Loucy (cell line): ENCODE measurements around the gene PLCG2.
"Not testable (repeated sequence)": the region's sequence is repeated elsewhere in the genome, so short reads cannot be mapped to it uniquely, and the experiment has no call there.

Experiments
- H2AFZ ChIP-seq: fragments of 200-600 bp; sonication (generic); 2 replicates; pipeline ENCODE4 v1.6.0; 2016; ENCODE audit warnings: antibody characterized with exemption, mild to moderate bottlenecking, low read length, moderate library complexity
- H3F3A ChIP-seq: fragments of 200-600 bp; 2 replicates; pipeline ENCODE4 v1.6.0; 2016; ENCODE audit warnings: antibody characterized with exemption, low read depth, mild to moderate bottlenecking
- H3K27me3 ChIP-seq: fragments of 200-600 bp; sonication (generic); 2 replicates; pipeline ENCODE4 v1.6.1; 2014; ENCODE audit warnings: low read length, mild to moderate bottlenecking; ENCODE audit not compliant: insufficient read depth, poor library complexity, severe bottlenecking
- H3K36me3 ChIP-seq: fragments of 200-600 bp; sonication (generic); 2 replicates; pipeline ENCODE4 v1.6.1; 2016; ENCODE audit warnings: low read length; ENCODE audit not compliant: insufficient read depth
- H3K4me1 ChIP-seq: fragments of 200-600 bp; sonication (generic); 2 replicates; pipeline ENCODE4 v1.5.1; 2014; ENCODE audit warnings: low read length, mild to moderate bottlenecking; ENCODE audit not compliant: insufficient read depth, poor library complexity, severe bottlenecking
- H3K4me2 ChIP-seq: fragments of 200-600 bp; sonication (generic); 2 replicates; pipeline ENCODE4 v1.6.0; 2014; ENCODE audit warnings: antibody characterized with exemption, low read length, low read depth, mild to moderate bottlenecking; ENCODE audit not compliant: poor library complexity, severe bottlenecking
- H3K4me3 ChIP-seq: fragments of 200-600 bp; sonication (generic); 2 replicates; pipeline ENCODE4 v1.5.1; 2014; ENCODE audit warnings: low read length, mild to moderate bottlenecking, mixed read lengths; ENCODE audit not compliant: poor library complexity, severe bottlenecking
- H3K79me2 ChIP-seq: fragments of 200-600 bp; sonication (generic); 2 replicates; pipeline ENCODE4 v1.6.1; 2014; ENCODE audit warnings: low read length; ENCODE audit not compliant: insufficient read depth
- H3K9ac ChIP-seq: fragments of 200-600 bp; sonication (generic); 2 replicates; pipeline ENCODE4 v1.6.0; 2014; ENCODE audit warnings: mild to moderate bottlenecking, low read depth, low read length, moderate library complexity; ENCODE audit not compliant: poor library complexity, severe bottlenecking
- H3K9me2 ChIP-seq: fragments of 200-600 bp; sonication (generic); replicated peaks from 2 replicates; pipeline ENCODE4 v1.6.1; 2016; ENCODE audit warnings: low read depth, low read length, mixed read lengths
- H3K9me3 ChIP-seq: fragments of 200-600 bp; sonication (generic); 2 replicates; pipeline ENCODE4 v1.6.1; 2014; ENCODE audit warnings: mild to moderate bottlenecking, antibody characterized with exemption, low read length, low read depth; ENCODE audit not compliant: insufficient read depth
- H4K20me1 ChIP-seq: fragments of 200-600 bp; sonication (generic); 2 replicates; pipeline ENCODE4 v1.6.0; 2014; ENCODE audit warnings: antibody characterized with exemption, low read length, mild to moderate bottlenecking; ENCODE audit not compliant: insufficient read depth, poor library complexity, severe bottlenecking
- CTCF ChIP-seq: fragments of 200-600 bp; sonication (generic); conservative IDR thresholded peaks from 2 replicates; pipeline ENCODE4 v1.5.1; 2014; ENCODE audit warnings: mild to moderate bottlenecking, antibody characterized with exemption, low read length
- EZH2phosphoT487 ChIP-seq: fragments of 200-600 bp; IDR thresholded peaks from 2 replicates; pipeline ENCODE4 v1.6.1; 2018; ENCODE audit warnings: antibody characterized with exemption, mild to moderate bottlenecking, moderate library complexity, borderline replicate concordance

The PLCG2 gene

GRCh38 chr16:81933361-81933760, 154.3 kb downstream of the PLCG2 start:
- Histone ChIP-seq H4K20me1 (no peaks in the 10 kb centered on the region), H3K4me1 (no peaks in the 10 kb centered on the region), H3K27me3 (no peaks in the 10 kb centered on the region), H3K36me3 (peaks cover 15% of the 10 kb centered on the region; the same call in 1 of the 2 replicates), H3K9me3 (no peaks in the 10 kb centered on the region), H3K79me2 (no peaks in the 10 kb centered on the region), H3F3A (no peaks in the 10 kb centered on the region), H3K9me2 (no peaks in the 10 kb centered on the region), H3K4me2 (no peak overlapping the region), H3K4me3 (no peak overlapping the region), H2AFZ (no peak overlapping the region), H3K9ac (no peak overlapping the region)
- TF ChIP-seq CTCF (no peak), EZH2phosphoT487 (no peak)

GRCh38 chr16:81934711-81935110, 155.6 kb downstream of the PLCG2 start:
- H3K79me2 ChIP-seq, H2AFZ ChIP-seq, H3K9me3 ChIP-seq, H3K4me2 ChIP-seq, H3K4me1 ChIP-seq, H3K9me2 ChIP-seq, H3K9ac ChIP-seq, H3F3A ChIP-seq, H3K27me3 ChIP-seq, H4K20me1 ChIP-seq, H3K4me3 ChIP-seq: not testable (repeated sequence)
- H3K36me3 ChIP-seq, result peaks cover 15% of the 10 kb centered on the region; the same call in 1 of the 2 replicates

- Histone ChIP-seq H3K4me3 (no peak overlapping the region), H4K20me1 (no peaks in the 10 kb centered on the region), H3K9me2 (no peaks in the 10 kb centered on the region), H3K4me1 (no peaks in the 10 kb centered on the region), H3K79me2 (no peaks in the 10 kb centered on the region), H3K36me3 (peaks cover 15% of the 10 kb centered on the region; the same call in 1 of the 2 replicates), H3F3A (no peaks in the 10 kb centered on the region), H3K4me2 (no peak overlapping the region), H3K9me3 (no peaks in the 10 kb centered on the region), H3K9ac (no peak overlapping the region), H2AFZ (no peak overlapping the region), H3K27me3 (no peaks in the 10 kb centered on the region)
- TF ChIP-seq CTCF (no peak), EZH2phosphoT487 (no peak)
These were observed 157.3 kb downstream of the PLCG2 start for GRCh38 chr16:81936209-81937000.
